Stimulated activated CD4-positive, alpha-beta T cell treated with anti-CD3 and anti-CD28 coated beads, TNF-alpha, amount 100 ng/mL, for 4 hours (primary cell): ENCODE results near the gene LCE3B.
"Not testable (repeated sequence)": the region's sequence is repeated elsewhere in the genome, so short reads cannot be mapped to it uniquely, and the experiment has no call there.

Experiments used
- DNase-seq, 3 experiments: peaks; one replicate each; pipeline ENCODE4 v3.0.0-alpha.2; 2020; ENCODE audit warnings: low read depth in 3 of 3

Gene LCE3B

GRCh38 chr1:152613511-152613910 lies at the start of gene LCE3B:
LCE3B (plus strand) TSS chr1:152613811; CDS start chr1:152613811, 0 bp downstream.
- no peak for DNase-seq

GRCh38 chr1:152565115-152565514 lies 48.5 kb upstream of the LCE3B start:
- no peak for DNase-seq

GRCh38 chr1:152565535-152566215 lies 47.9 kb upstream of the LCE3B start:
- DNase-seq = no peak

GRCh38 chr1:152566681-152567080 lies 46.9 kb upstream of the LCE3B start, which contains the start of gene LCE3E:
LCE3E (minus strand) TSS chr1:152566780; CDS start chr1:152566208, 572 bp downstream.
- DNase-seq = no peak

GRCh38 chr1:152577168-152577567 lies 36.4 kb upstream of the LCE3B start:
- no peak for DNase-seq

GRCh38 chr1:152579526-152579925 lies 34.1 kb upstream of the LCE3B start:
- DNase-seq = not testable (repeated sequence)

- no peak for DNase-seq
These were observed 33.2 kb upstream of the LCE3B start, which contains the start of gene LCE3D for GRCh38 chr1:152580433-152580832. LCE3D (minus strand) TSS chr1:152580516; CDS start chr1:152579936, 580 bp downstream.

- DNase-seq = no peak
These were observed 31.0 kb upstream of the LCE3B start for GRCh38 chr1:152582647-152583046.

GRCh38 chr1:152585586-152585985 lies 28.0 kb upstream of the LCE3B start:
- no peak for DNase-seq

- no peak for DNase-seq
These were observed 16.6 kb upstream of the LCE3B start for GRCh38 chr1:152596986-152597385.

GRCh38 chr1:152599934-152600333 lies 13.7 kb upstream of the LCE3B start, which contains the start of gene LCE3C:
LCE3C (plus strand) TSS chr1:152600234; CDS start chr1:152600732, 498 bp downstream.
- DNase-seq = no peak

GRCh38 chr1:152621993-152622392 lies 8.4 kb downstream of the LCE3B start:
- no peak for DNase-seq

GRCh38 chr1:152622803-152623202 lies 9.2 kb downstream of the LCE3B start, which contains the start of gene LCE3A:
LCE3A (minus strand) TSS chr1:152623103; CDS start chr1:152623103, 0 bp downstream.
- no peak for DNase-seq

GRCh38 chr1:152623203-152623844 lies 9.7 kb downstream of the LCE3B start:
- DNase-seq = no peak

GRCh38 chr1:152626744-152627143 lies 13.1 kb downstream of the LCE3B start:
- no peak for DNase-seq

- DNase-seq = no peak
These were observed 17.0 kb downstream of the LCE3B start for GRCh38 chr1:152630596-152630995.

- no peak for DNase-seq
These were observed 26.7 kb downstream of the LCE3B start for GRCh38 chr1:152640351-152640750.

GRCh38 chr1:152643945-152644344 lies 30.3 kb downstream of the LCE3B start:
- no peak for DNase-seq

- no peak for DNase-seq
These were observed 31.5 kb downstream of the LCE3B start for GRCh38 chr1:152645146-152645545.

GRCh38 chr1:152646656-152647055 lies 33.0 kb downstream of the LCE3B start:
- no peak for DNase-seq

- DNase-seq = no peak
These were observed 40.5 kb downstream of the LCE3B start for GRCh38 chr1:152654110-152654509.

- DNase-seq = no peak
These were observed 42.8 kb downstream of the LCE3B start for GRCh38 chr1:152656459-152656858.

GRCh38 chr1:152657677-152658076 lies 44.1 kb downstream of the LCE3B start:
- no peak for DNase-seq
